Measurements from ENCODE around the gene MAGEF1. TPM values are rescaled to one million over a fixed set of nuclear protein-coding genes. Genes with fewer than 3 reads are reported as not detected.

MAGEF1 gene
- total and polyA plus RNA-seq, 2 donors (not counting 1 experiment from before 2014, with no cell fraction given), result 9.5 to 26.2 TPM

GRCh38 chr3:184690192-184690883 lies 21.5 kb downstream of the MAGEF1 start:
- Histone ChIP-seq H3K9me3 (ENCODE audit: control extremely low read depth in 1 of 3, control insufficient read depth in 2 of 3, insufficient read depth in 1 of 3, low read length in 2 of 3) (no peaks in the 10 kb centered on the region), H3K4me1 (ENCODE audit: control insufficient read depth in 2 of 2, insufficient read depth in 2 of 2, low read length in 2 of 2) (peaks cover 45 to 58% of the 10 kb centered on the region in 2 donors), H3K27ac (ENCODE audit: low read length in 2 of 2) (peak overlapping the region; percentile 28 to 65), H3K79me2 (ENCODE audit: control insufficient read depth, insufficient read depth, low read length) (no peaks in the 10 kb centered on the region), H3K4me3 (ENCODE audit: control extremely low read depth in 1 of 5, extremely low read depth in 1 of 5, insufficient read depth in 1 of 5, low read depth in 2 of 5, low read length in 4 of 5) (no peak overlapping the region), H3K4me2 (replicated peaks; ENCODE audit: low read depth, low read length, poor library complexity, severe bottlenecking) (peak overlapping the region; percentile 74), H3K27me3 (replicated peaks in 1 of 4; ENCODE audit: control extremely low read depth in 1 of 4, control insufficient read depth in 3 of 4, insufficient read depth in 4 of 4, low read length in 3 of 4) (no peaks in the 10 kb centered on the region), H3K36me3 (replicated peaks in 1 of 2; ENCODE audit: control extremely low read depth in 1 of 2, control insufficient read depth in 1 of 2, extremely low read depth in 1 of 2, insufficient read depth in 2 of 2, low read length in 1 of 2) (no peaks in the 10 kb centered on the region), H2AFZ (ENCODE audit: insufficient read depth, low read depth, low read length, poor library complexity, severe bottlenecking) (no peak overlapping the region), H3K9ac (ENCODE audit: low read length) (no peak overlapping the region), H4K20me1 (ENCODE audit: control insufficient read depth, insufficient read depth, low read length, poor library complexity, severe bottlenecking) (no peaks in the 10 kb centered on the region)
- Mint-ChIP-seq H3K4me1 (peaks cover 49% of the 10 kb centered on the region), H3K9me3 (ENCODE audit: insufficient read depth) (no peaks in the 10 kb centered on the region), H3K27ac (peak overlapping the region; percentile 79), H3K4me3 (peak overlapping the region; percentile 47), H3K27me3 (no peaks in the 10 kb centered on the region)
- 70% methylated on average over 10 of the region's 16 CpGs for WGBS (ENCODE audit: insufficient coverage)
- intact Hi-C loops (cut with micrococcal nuclease), result no loop called here
- ChIA-PET CTCF (interaction anchor here (1.4 to 1.8 kb wide), 2 partner anchors 13 to 129 kb away, joined by 4 to 7 read pairs; partner anchors contain the start of gene EPHB3), POLR2A (no interaction called here)
- TF ChIP-seq EZH2 (IDR thresholded peaks at IDR 0.05; ENCODE audit: borderline replicate concordance, insufficient read depth, low read depth, low read length, poor library complexity, severe bottlenecking) (no peak), CTCF (IDR thresholded peaks at IDR 0.05) (no peak)
- peak; percentile 50 for DNase-seq
- no peak for ATAC-seq (ENCODE audit: low read depth)

GRCh38 chr3:184688882-184689271 lies 23.0 kb downstream of the MAGEF1 start:
- CTCF ChIA-PET, result interaction anchor here (1.4 kb wide), 1 partner anchor 176 kb away, joined by 3 read pairs; no protein-coding TSS in a partner anchor
- 82% methylated on average over 6 of the region's 7 CpGs for WGBS (ENCODE audit: insufficient coverage)

More at GRCh38 chr3:184688882-184689271, 23.0 kb downstream of the MAGEF1 start:
- no peak overlapping the region for H3K9ac ChIP-seq (ENCODE audit: low read length)
- H3K79me2 ChIP-seq (ENCODE audit: control insufficient read depth, insufficient read depth, low read length), result no peaks in the 10 kb centered on the region
- POLR2A ChIA-PET, result interaction anchor here (0.6 kb wide), 1 partner anchor 19 kb away, joined by 5 read pairs; no protein-coding TSS in a partner anchor
- H3K4me1 ChIP-seq (ENCODE audit: control insufficient read depth in 2 of 2, insufficient read depth in 2 of 2, low read length in 2 of 2), result peaks cover 45 to 58% of the 10 kb centered on the region in 2 donors
- no peaks in the 10 kb centered on the region for H4K20me1 ChIP-seq (ENCODE audit: control insufficient read depth, insufficient read depth, low read length, poor library complexity, severe bottlenecking)
- ATAC-seq (ENCODE audit: low read depth), result no peak
- H3K27me3 ChIP-seq (replicated peaks in 1 of 4; ENCODE audit: control extremely low read depth in 1 of 4, control insufficient read depth in 3 of 4, insufficient read depth in 4 of 4, low read length in 3 of 4), result no peaks in the 10 kb centered on the region
- Mint-ChIP-seq H3K9me3 (ENCODE audit: insufficient read depth) (no peaks in the 10 kb centered on the region), H3K27ac (no peak overlapping the region), H3K4me3 (no peak overlapping the region), H3K4me1 (peaks cover 49% of the 10 kb centered on the region), H3K27me3 (no peaks in the 10 kb centered on the region)
- no peak overlapping the region for H3K4me3 ChIP-seq (ENCODE audit: control extremely low read depth in 1 of 5, extremely low read depth in 1 of 5, insufficient read depth in 1 of 5, low read depth in 2 of 5, low read length in 4 of 5)
- H3K4me2 ChIP-seq (replicated peaks; ENCODE audit: low read depth, low read length, poor library complexity, severe bottlenecking), result no peak overlapping the region
- no peak overlapping the region for H2AFZ ChIP-seq (ENCODE audit: insufficient read depth, low read depth, low read length, poor library complexity, severe bottlenecking)
- DNase-seq, result no peak
- no peak overlapping the region for H3K27ac ChIP-seq (ENCODE audit: low read length in 2 of 2)
- H3K9me3 ChIP-seq (ENCODE audit: control extremely low read depth in 1 of 3, control insufficient read depth in 2 of 3, insufficient read depth in 1 of 3, low read length in 2 of 3), result peaks cover 0 to 4% (median 0%) of the 10 kb centered on the region in 3 donors
- TF ChIP-seq EZH2 (IDR thresholded peaks at IDR 0.05; ENCODE audit: borderline replicate concordance, insufficient read depth, low read depth, low read length, poor library complexity, severe bottlenecking) (no peak), CTCF (IDR thresholded peaks at IDR 0.05) (no peak)
- intact Hi-C loops (cut with micrococcal nuclease), result no loop called here
- no peaks in the 10 kb centered on the region for H3K36me3 ChIP-seq (replicated peaks in 1 of 2; ENCODE audit: control extremely low read depth in 1 of 2, control insufficient read depth in 1 of 2, extremely low read depth in 1 of 2, insufficient read depth in 2 of 2, low read length in 1 of 2)
